ENCODE results near the gene RTN4RL1.

The RTN4RL1 gene

GRCh38 chr17:2029911-2030778 is 5.0 kb upstream of the RTN4RL1 start, which contains the start of gene DPH1 (continued):
- peak; percentile 28; the same call in 1 of the 2 replicates for TF ChIP-seq ZBTB10 (tag by site-specific recombination; IDR thresholded peaks at IDR 0.05)
- TF ChIP-seq ZEB2 (tag by site-specific recombination; IDR thresholded peaks at IDR 0.05), result peak; percentile 74
- no peak for TF ChIP-seq ZNF433 (tag by site-specific recombination; IDR thresholded peaks at IDR 0.05; ENCODE audit: low read depth)
- TF ChIP-seq ZNF132 (tag by site-specific recombination; IDR thresholded peaks at IDR 0.05; ENCODE audit: borderline replicate concordance), result no peak
- TF ChIP-seq ZNF791 (tag by site-specific recombination; IDR thresholded peaks at IDR 0.05), result no peak
- no peak for TF ChIP-seq ZNF623 (tag by site-specific recombination; IDR thresholded peaks at IDR 0.05)
- TF ChIP-seq ZSCAN18 (tag by site-specific recombination; IDR thresholded peaks at IDR 0.05), result 0 out of 2 replicates have a peak, but pooled peaks have one; percentile 20
- TF ChIP-seq ZNF202 (tag by site-specific recombination; IDR thresholded peaks at IDR 0.05; ENCODE audit: borderline replicate concordance), result no peak
- TF ChIP-seq ZNF544 (tag by site-specific recombination; IDR thresholded peaks at IDR 0.05), result no peak
- no peak for TF ChIP-seq ZNF366 (tag by site-specific recombination; conservative IDR thresholded peaks at IDR 0.05)
- peak; percentile 100 for TF ChIP-seq ZBTB17 (tag by site-specific recombination; IDR thresholded peaks at IDR 0.05)
- no peak for TF ChIP-seq ZNF621 (tag by site-specific recombination; IDR thresholded peaks at IDR 0.05)
- TF ChIP-seq OVOL3 (tag by site-specific recombination; IDR thresholded peaks at IDR 0.05), result no peak
- TF ChIP-seq ZNF426 (tag by site-specific recombination; IDR thresholded peaks at IDR 0.05), result no peak
- TF ChIP-seq ZNF341 (tag by site-specific recombination; IDR thresholded peaks at IDR 0.05; ENCODE audit: low read depth), result peak; percentile 13; the same call in 1 of the 2 replicates
- no peak for TF ChIP-seq ZNF362 (tag by site-specific recombination; IDR thresholded peaks at IDR 0.05)
- no peak for TF ChIP-seq ZNF155 (tag by site-specific recombination; IDR thresholded peaks at IDR 0.05)
- TF ChIP-seq ZNF391 (tag by site-specific recombination; IDR thresholded peaks at IDR 0.05; ENCODE audit: borderline replicate concordance, low read depth), result 0 out of 2 replicates have a peak, but pooled peaks have one; percentile 61
- TF ChIP-seq ZNF146 (tag by site-specific recombination; IDR thresholded peaks at IDR 0.05), result no peak
- no peak for TF ChIP-seq ZNF701 (tag by site-specific recombination; IDR thresholded peaks at IDR 0.05)
- TF ChIP-seq ZNF513 (tag by site-specific recombination; IDR thresholded peaks at IDR 0.05), result no peak
- TF ChIP-seq ZNF580 (tag by site-specific recombination; IDR thresholded peaks at IDR 0.05), result peak; percentile 75
- no peak for TF ChIP-seq ZNF302 (tag by site-specific recombination; IDR thresholded peaks at IDR 0.05; ENCODE audit: low read depth)
- TF ChIP-seq SETDB1 (IDR thresholded peaks at IDR 0.05; ENCODE audit: insufficient read length, low read length), result no peak
- no peak for TF ChIP-seq ZNF274 (IDR thresholded peaks at IDR 0.05; ENCODE audit: low read length)
- TF ChIP-seq ZNF274 (tag by site-specific recombination; IDR thresholded peaks at IDR 0.05; ENCODE audit: borderline replicate concordance), result no peak
- no peak for TF ChIP-seq ZNF404 (tag by site-specific recombination; IDR thresholded peaks at IDR 0.05)
- TF ChIP-seq ATF2 (tag by site-specific recombination; IDR thresholded peaks at IDR 0.05; ENCODE audit: low read depth), result no peak
- TF ChIP-seq KLF1 (tag by site-specific recombination; IDR thresholded peaks at IDR 0.05), result peak; percentile 84
- TF ChIP-seq ZNF639 (tag by site-specific recombination; IDR thresholded peaks at IDR 0.05), result peak; percentile 65; the same call in 1 of the 2 replicates

Data from HEK293 (cell line).